Measurements from ENCODE around the gene RAG2.

DNA sequence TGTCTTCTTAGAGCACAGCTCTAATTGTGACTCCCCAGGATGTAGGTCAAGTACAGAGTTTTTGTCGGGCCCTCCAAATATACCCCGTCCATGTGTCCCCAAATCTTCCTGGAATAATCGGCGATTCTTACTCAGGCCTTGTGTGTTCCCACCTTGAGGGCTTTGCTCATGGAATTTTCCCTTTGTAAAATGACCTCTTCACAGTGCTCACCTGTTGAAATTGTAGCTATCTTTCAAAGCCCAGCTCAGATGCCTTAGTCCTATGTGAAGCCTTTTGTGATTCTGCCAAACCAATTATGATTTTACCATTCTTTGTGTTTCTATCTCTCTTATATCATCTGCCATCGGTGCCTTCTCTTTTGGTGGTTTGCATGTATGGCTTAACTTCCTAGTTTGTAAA lies 30.1 kb upstream of the RAG2 start:
- no peak for TF ChIP-seq POLR2AphosphoS5 (IDR thresholded peaks at IDR 0.05; ENCODE audit: low read depth, low read length)
- no peak for TF ChIP-seq TAF1 (IDR thresholded peaks at IDR 0.05; ENCODE audit: low read depth, low read length)
- TF ChIP-seq SPI1 (IDR thresholded peaks at IDR 0.05; ENCODE audit: low read depth, low read length): no peak

Measured in GM12891 (cell line).